ENCODE data around the gene ZNRD2. TPM values are rescaled to one million over a fixed set of nuclear protein-coding genes. Genes with fewer than 3 reads are reported as not detected.

The ZNRD2 gene
- total RNA-seq, 1 experiment from 2014 or later: 45.8 TPM

- Histone ChIP-seq H3K9ac (ENCODE audit: extremely low read depth, insufficient read length, low read length) (no peak overlapping the region), H3K23me2 (ENCODE audit: insufficient read length, low read depth, low read length, poor library complexity, severe bottlenecking) (peaks cover 21% of the 10 kb centered on the region), H2BK5ac (ENCODE audit: insufficient read length, low read length) (no peak overlapping the region), H3K14ac (ENCODE audit: insufficient read depth, low read length) (no peak overlapping the region), H3K79me2 (ENCODE audit: insufficient read depth, low read length) (peaks cover under 1% of the 10 kb centered on the region; the same call in 1 of the 2 replicates), H2BK120ac (ENCODE audit: low read depth, low read length, poor library complexity, severe bottlenecking) (no peak overlapping the region), H2AK5ac (ENCODE audit: insufficient read length, low read length) (no peak overlapping the region), H2BK20ac (ENCODE audit: low read depth, low read length, poor library complexity, severe bottlenecking) (no peak overlapping the region), H4K20me1 (ENCODE audit: control insufficient read depth, insufficient read depth, insufficient read length) (no peaks in the 10 kb centered on the region), H3K18ac (ENCODE audit: insufficient read length, low read depth, low read length) (no peak overlapping the region), H4K5ac (ENCODE audit: insufficient read length, low read depth, low read length) (no peak overlapping the region), H4K91ac (ENCODE audit: insufficient read length, low read depth, low read length) (no peak overlapping the region), H4K8ac (replicated peaks; ENCODE audit: insufficient read length, low read depth, low read length) (no peak overlapping the region), H3K4me2 (ENCODE audit: insufficient read depth, insufficient read length, low read length) (no peak overlapping the region), H3K27ac (ENCODE audit: insufficient read length, low read depth, low read length) (no peak overlapping the region), H3K79me1 (ENCODE audit: insufficient read depth, low read depth, low read length, poor library complexity, severe bottlenecking) (peaks cover 3% of the 10 kb centered on the region), H3K23ac (ENCODE audit: insufficient read length, low read depth, low read length) (no peak overlapping the region), H2AFZ (ENCODE audit: low read length) (no peak overlapping the region), H2BK12ac (ENCODE audit: insufficient read length, low read depth, low read length) (no peak overlapping the region), H3T11ph (ENCODE audit: low read length) (no peak overlapping the region), H3K27me3 (ENCODE audit: insufficient read depth, low read length) (no peaks in the 10 kb centered on the region), H3K4ac (ENCODE audit: low read depth, low read length) (no peak overlapping the region), H2BK15ac (ENCODE audit: low read depth, low read length) (no peak overlapping the region), H3K9me3 (ENCODE audit: control insufficient read depth, low read depth, low read length) (no peaks in the 10 kb centered on the region), H3K56ac (ENCODE audit: insufficient read length, low read depth, low read length) (no peak overlapping the region), H3K4me1 (ENCODE audit: insufficient read depth, low read length) (no peaks in the 10 kb centered on the region; the same call in 1 of the 2 replicates)
- no peaks in the 10 kb centered on the region for H3K9me3 Mint-ChIP-seq
- no peak for DNase-seq
- H3K36me3 Mint-ChIP-seq (ENCODE audit: insufficient read depth in 1 of 3, low read depth in 3 of 3): peaks cover 10 to 31% (median 31%) of the 10 kb centered on the region in 3 experiments; a peak in 6 of 7 replicates
- no CpG with 5 or more reads among the region's 10 CpGs for WGBS (ENCODE audit: extremely low coverage, insufficient read length, low lambda C conversion rate)
- H3K4me3 Mint-ChIP-seq: peak overlapping the region in 1 of 2 experiments; percentile 38; a peak in 2 of 5 replicates
- TF ChIP-seq CTCF (conservative IDR thresholded peaks at IDR 0.05): no peak
- peaks cover 16 to 32% of the 10 kb centered on the region in 2 experiments for H3K4me1 Mint-ChIP-seq
- H3K27ac Mint-ChIP-seq: no peak overlapping the region
- peaks cover 3% of the 10 kb centered on the region for H3K27me3 Mint-ChIP-seq (ENCODE audit: low read depth)
Measured at GRCh38 chr11:65611028-65611757, 40.9 kb downstream of the ZNRD2 start.

Data from H9 (cell line).